Neural cell (in vitro differentiated cells): ENCODE data around the gene RRAGD. TPM values are rescaled to one million over a fixed set of nuclear protein-coding genes. Genes with fewer than 3 reads are reported as not detected.

ENCODE experiments used
- H2AFZ ChIP-seq: fragments of 200-600, 300-800 bp; sonication (generic), shearing (Covaris generic); 2 replicates; pipeline ENCODE4 v1.6.0; 2014; ENCODE audit warnings: low read depth, mild to moderate bottlenecking, antibody characterized with exemption, low read length, moderate library complexity
- H3F3A ChIP-seq: fragments of 200-600 bp; shearing (Covaris generic); 2 replicates; pipeline ENCODE4 v1.6.1; 2016; ENCODE audit warnings: mild to moderate bottlenecking, moderate library complexity, mixed read lengths, antibody characterized with exemption, low read length; ENCODE audit not compliant: insufficient read depth, poor library complexity, severe bottlenecking
- H3K27ac ChIP-seq: fragments of 200-600, 300-800 bp; sonication (generic), shearing (Covaris generic); 2 replicates; pipeline ENCODE4 v1.5.1; 2014; ENCODE audit warnings: mild to moderate bottlenecking, low read length, moderate library complexity
- H3K27me3 ChIP-seq: fragments of 300-800, 200-600 bp; sonication (generic), shearing (Covaris generic); 2 replicates; pipeline ENCODE4 v1.6.0; 2014; ENCODE audit warnings: mild to moderate bottlenecking, low read depth, low read length, moderate library complexity; ENCODE audit not compliant: insufficient read depth
- H3K36me3 ChIP-seq: fragments of 300-800, 200-600 bp; sonication (generic), shearing (Covaris generic); 2 replicates; pipeline ENCODE4 v1.5.1; 2014; ENCODE audit warnings: mild to moderate bottlenecking, antibody characterized with exemption, low read length, moderate library complexity; ENCODE audit not compliant: insufficient read depth
- H3K4me2 ChIP-seq: fragments of 300-800, 200-600 bp; sonication (generic), shearing (Covaris generic); 2 replicates; pipeline ENCODE4 v1.6.0; 2014; ENCODE audit warnings: mild to moderate bottlenecking, low read length
- H3K4me3 ChIP-seq: fragments of 300-800, 200-600 bp; sonication (generic), shearing (Covaris generic); 2 replicates; pipeline ENCODE4 v1.5.1; 2014; ENCODE audit warnings: mild to moderate bottlenecking, low read length, moderate library complexity
- H3K79me2 ChIP-seq: fragments of 200-600 bp; shearing (Covaris generic); replicated peaks from 2 replicates; pipeline ENCODE4 v1.6.0; 2014; ENCODE audit warnings: mild to moderate bottlenecking, low read length, moderate library complexity; ENCODE audit not compliant: insufficient read depth
- H3K9ac ChIP-seq: fragments of 300-800, 200-600 bp; sonication (generic), shearing (Covaris generic); 2 replicates; pipeline ENCODE4 v1.6.1; 2016; ENCODE audit warnings: mild to moderate bottlenecking, low read length, mixed read lengths
- H3K9me2 ChIP-seq: fragments of 200-600 bp; shearing (Covaris generic); 2 replicates; pipeline ENCODE4 v1.6.1; 2016; ENCODE audit warnings: mild to moderate bottlenecking, low read length, mixed read lengths; ENCODE audit not compliant: insufficient read depth
- H3K9me3 ChIP-seq: fragments of 200-600, 300-800 bp; sonication (generic), shearing (Covaris generic); 2 replicates; pipeline ENCODE4 v1.6.1; 2016; ENCODE audit warnings: mild to moderate bottlenecking, mixed run types, low read length, moderate library complexity, mixed read lengths
- H4K20me1 ChIP-seq: fragments of 200-600 bp; shearing (Covaris generic); 2 replicates; pipeline ENCODE4 v1.6.1; 2016; ENCODE audit warnings: mild to moderate bottlenecking, mixed run types; ENCODE audit not compliant: insufficient read depth
- CTCF ChIP-seq: fragments of 450-650 bp; IDR thresholded peaks from 2 replicates; pipeline ENCODE4 v1.5.1; 2014; ENCODE audit warnings: antibody characterized with exemption, mild to moderate bottlenecking, moderate library complexity; ENCODE audit not compliant: poor library complexity, severe bottlenecking
- EP300 ChIP-seq: fragments of 450-650 bp; conservative IDR thresholded peaks from 2 replicates; pipeline ENCODE4 v1.6.1; 2014; ENCODE audit warnings: antibody characterized with exemption, mild to moderate bottlenecking, moderate library complexity; ENCODE audit not compliant: poor library complexity, severe bottlenecking
- EZH2 ChIP-seq: fragments of 200-600, 300-800 bp; shearing (Covaris generic), sonication (generic); IDR thresholded peaks from 2 replicates; pipeline ENCODE4 v1.6.1; 2014; ENCODE audit warnings: antibody characterized with exemption, low read length, borderline replicate concordance, mild to moderate bottlenecking; ENCODE audit not compliant: insufficient read depth, poor library complexity, severe bottlenecking
- MXI1 ChIP-seq: fragments of 450-650 bp; conservative IDR thresholded peaks from 2 replicates; pipeline ENCODE4 v1.6.1; 2014; ENCODE audit warnings: antibody characterized with exemption, mild to moderate bottlenecking; ENCODE audit not compliant: poor library complexity, severe bottlenecking
- POLR2AphosphoS5 ChIP-seq: IDR thresholded peaks from 2 replicates; pipeline ENCODE4 v1.6.1; 2012
- RAD21 ChIP-seq: fragments of 450-650 bp; conservative IDR thresholded peaks from 2 replicates; pipeline ENCODE4 v1.6.1; 2014; ENCODE audit warnings: antibody characterized with exemption, mild to moderate bottlenecking, moderate library complexity
- REST ChIP-seq: IDR thresholded peaks from 2 replicates; pipeline ENCODE4 v1.6.1; 2012; ENCODE audit warnings: borderline replicate concordance
- SMC3 ChIP-seq: fragments of 450-650 bp; conservative IDR thresholded peaks from 2 replicates; pipeline ENCODE4 v1.6.1; 2014; ENCODE audit warnings: antibody characterized with exemption, mild to moderate bottlenecking, moderate library complexity; ENCODE audit not compliant: poor library complexity
- TAF1 ChIP-seq: IDR thresholded peaks from 2 replicates; pipeline ENCODE4 v1.6.1; 2012; ENCODE audit warnings: low read depth
- polyA plus RNA-seq: library from polyadenylated mRNA; depleted of rRNA; stranded (reverse); fragments of >200 nt; gene quantifications from 2 replicates; pipeline ENCODE4 v1.2.3, GENCODE V29; 2014

RRAGD gene
- polyA plus RNA-seq, 1 donor from 2014 or later, result 34.1 TPM

- H3K9me2 ChIP-seq, result no peaks in the 10 kb centered on the region
Observed at GRCh38 chr6:89434150-89434499, 22.1 kb upstream of the RRAGD start.

GRCh38 chr6:89433252-89434149, 21.4 kb upstream of the RRAGD start:
- Histone ChIP-seq H2AFZ (peak overlapping the region; percentile 53), H3K4me3 (peak overlapping the region; percentile 85), H3K27me3 (no peaks in the 10 kb centered on the region), H3K27ac (no peak overlapping the region), H3F3A (no peaks in the 10 kb centered on the region), H3K9ac (peak overlapping the region; percentile 65), H3K9me2 (no peaks in the 10 kb centered on the region), H3K79me2 (no peaks in the 10 kb centered on the region), H4K20me1 (no peaks in the 10 kb centered on the region), H3K9me3 (no peaks in the 10 kb centered on the region), H3K4me2 (peak overlapping the region; percentile 56), H3K36me3 (no peaks in the 10 kb centered on the region)
- peak; percentile 29 for TF ChIP-seq CTCF
- TF ChIP-seq SMC3, result peak; percentile 48
- TF ChIP-seq POLR2AphosphoS5, result no peak
- TF ChIP-seq RAD21, result no peak
- TF ChIP-seq TAF1, result no peak
- TF ChIP-seq EZH2, result no peak
- TF ChIP-seq MXI1, result peak; percentile 11
- TF ChIP-seq EP300, result no peak
- TF ChIP-seq REST, result no peak

More at GRCh38 chr6:89434150-89434499, 22.1 kb upstream of the RRAGD start:
- Histone ChIP-seq H3K27ac (no peak overlapping the region), H2AFZ (no peak overlapping the region), H3K4me2 (no peak overlapping the region), H3F3A (no peaks in the 10 kb centered on the region), H3K4me3 (peak overlapping the region; percentile 85), H3K9ac (no peak overlapping the region), H3K9me3 (no peaks in the 10 kb centered on the region), H3K79me2 (no peaks in the 10 kb centered on the region), H4K20me1 (no peaks in the 10 kb centered on the region), H3K27me3 (no peaks in the 10 kb centered on the region), H3K36me3 (no peaks in the 10 kb centered on the region)
- TF ChIP-seq RAD21 (no peak), MXI1 (no peak), EZH2 (no peak), REST (no peak)
